ENCODE results near the gene C21orf91.

Gene C21orf91

DNA sequence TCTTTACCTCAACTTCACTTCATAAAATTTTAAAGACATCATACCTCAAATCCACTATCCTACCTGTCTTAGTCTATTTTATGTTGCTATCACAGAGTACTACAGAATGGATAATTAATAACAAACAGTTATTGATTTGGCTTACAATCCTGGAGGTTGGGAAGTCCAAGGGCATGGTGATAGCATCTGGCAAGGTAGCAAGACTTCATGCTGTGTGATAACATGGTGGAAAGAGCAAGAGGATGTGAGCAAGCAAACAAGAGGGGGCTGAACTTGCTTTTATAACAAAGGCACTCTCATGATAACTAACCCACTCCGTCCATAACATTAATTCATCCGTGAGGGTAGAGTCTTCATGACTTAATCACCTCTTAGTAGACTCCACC lies 33.8 kb downstream of the C21orf91 start:
- FAIRE-seq: no peak
- DNase-seq (ENCODE audit: insufficient read length, low spot score): no peak
- TF ChIP-seq CTCF (IDR thresholded peaks at IDR 0.05; ENCODE audit: insufficient read depth, missing control alignments): no peak

DNA sequence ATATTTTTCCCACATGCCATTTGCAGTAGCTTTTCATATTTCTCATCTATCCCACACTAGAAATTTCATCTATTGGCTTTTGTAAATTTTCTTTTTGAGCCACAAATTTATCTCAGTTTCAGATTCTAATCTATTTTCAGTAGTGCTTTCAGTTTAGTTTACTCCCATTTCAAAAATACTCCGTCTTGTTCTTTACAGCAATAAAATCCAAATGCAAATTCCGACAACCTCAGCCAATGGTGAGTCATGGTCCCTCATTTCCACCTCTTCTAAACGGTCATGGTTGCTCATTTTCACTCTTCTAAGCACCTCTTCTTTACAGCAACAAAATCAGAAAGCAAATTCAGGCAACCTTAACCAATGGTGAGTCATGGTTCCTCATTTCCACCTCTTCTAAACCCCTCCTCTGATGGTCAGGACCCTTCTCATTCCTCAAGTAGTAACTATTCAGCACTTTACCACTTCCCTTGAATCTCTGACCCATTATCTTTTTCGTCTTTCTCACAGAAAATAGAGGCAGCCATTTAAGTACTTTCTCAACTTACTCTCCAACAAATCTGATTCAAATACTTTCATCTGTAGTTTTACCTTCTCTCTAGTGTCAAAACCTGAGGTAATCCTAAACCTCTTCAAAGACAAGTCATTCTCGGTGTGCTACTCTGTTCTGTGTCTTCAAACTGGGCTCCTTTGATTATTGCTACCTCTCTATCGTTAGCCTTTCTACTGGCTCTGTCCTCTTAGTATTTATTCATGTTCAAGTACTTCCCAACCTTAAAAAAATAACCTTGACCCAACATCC lies 34.4 kb downstream of the C21orf91 start:
- DNase-seq (ENCODE audit: insufficient read length, low spot score): no peak
- TF ChIP-seq CTCF (IDR thresholded peaks at IDR 0.05; ENCODE audit: insufficient read depth, missing control alignments): no peak
- FAIRE-seq: no peak

- TF ChIP-seq CTCF (IDR thresholded peaks at IDR 0.05; ENCODE audit: insufficient read depth, missing control alignments): no peak
- no peak for DNase-seq (ENCODE audit: insufficient read length, low spot score)
- FAIRE-seq: no peak
Measured at GRCh38 chr21:17784180-17784598, 35.0 kb downstream of the C21orf91 start.

DNA sequence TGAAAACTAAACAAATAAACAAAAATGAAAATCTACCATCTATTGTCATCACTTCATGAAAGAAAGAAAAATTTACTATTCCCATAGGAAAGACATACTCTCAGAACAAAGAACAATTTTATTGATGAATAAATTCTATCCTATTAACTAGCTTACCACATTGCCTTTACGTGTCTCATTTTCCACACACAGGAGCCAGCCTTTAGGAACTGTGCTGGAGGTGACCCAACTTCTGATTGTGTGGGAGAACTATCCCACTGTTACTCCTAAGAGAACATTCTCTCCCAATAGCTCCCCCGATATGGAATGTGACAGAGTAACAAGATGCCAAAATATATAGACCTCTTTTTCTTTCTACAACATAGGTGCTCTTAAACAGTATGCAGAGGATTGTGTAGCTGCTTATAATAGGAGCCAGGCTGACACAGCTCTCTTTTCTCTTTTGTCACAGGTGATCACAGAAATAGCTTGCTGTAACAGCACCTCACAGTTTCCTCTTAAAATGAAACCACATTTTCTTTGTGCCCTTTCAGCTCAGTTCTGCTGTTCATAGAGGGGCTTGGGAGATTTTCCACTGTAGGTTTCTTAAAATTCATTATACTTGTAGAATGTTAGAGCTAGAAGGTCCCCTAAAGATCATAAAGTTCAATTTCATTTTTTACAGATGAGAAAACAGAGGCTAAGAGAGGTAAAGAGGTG lies 35.5 kb downstream of the C21orf91 start:
- no peak for DNase-seq (ENCODE audit: insufficient read length, low spot score)
- no peak for TF ChIP-seq CTCF (IDR thresholded peaks at IDR 0.05; ENCODE audit: insufficient read depth, missing control alignments)
- no peak for FAIRE-seq

DNA sequence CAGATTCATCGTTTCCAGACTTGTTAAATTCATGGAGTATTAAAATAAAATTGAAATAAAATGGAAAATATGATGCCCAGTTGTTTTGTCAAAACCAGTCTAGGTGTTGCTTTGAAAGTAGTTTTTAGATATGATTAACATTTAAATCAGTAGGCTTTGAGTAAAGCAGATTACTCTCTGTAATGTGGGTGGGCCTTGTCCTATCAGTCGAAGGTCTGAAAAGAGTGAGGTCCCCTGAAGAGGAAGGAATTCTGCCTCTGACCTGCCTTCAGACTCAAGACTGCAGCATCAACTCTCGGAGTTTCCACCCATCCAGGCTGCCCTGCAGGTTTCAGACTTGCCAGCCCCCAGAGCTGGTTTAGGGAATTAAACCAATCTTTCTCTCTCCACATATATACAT lies 36.2 kb downstream of the C21orf91 start:
- DNase-seq (ENCODE audit: insufficient read length, low spot score) (no peak), FAIRE-seq (no peak)
- no peak for TF ChIP-seq CTCF (IDR thresholded peaks at IDR 0.05; ENCODE audit: insufficient read depth, missing control alignments)

DNA sequence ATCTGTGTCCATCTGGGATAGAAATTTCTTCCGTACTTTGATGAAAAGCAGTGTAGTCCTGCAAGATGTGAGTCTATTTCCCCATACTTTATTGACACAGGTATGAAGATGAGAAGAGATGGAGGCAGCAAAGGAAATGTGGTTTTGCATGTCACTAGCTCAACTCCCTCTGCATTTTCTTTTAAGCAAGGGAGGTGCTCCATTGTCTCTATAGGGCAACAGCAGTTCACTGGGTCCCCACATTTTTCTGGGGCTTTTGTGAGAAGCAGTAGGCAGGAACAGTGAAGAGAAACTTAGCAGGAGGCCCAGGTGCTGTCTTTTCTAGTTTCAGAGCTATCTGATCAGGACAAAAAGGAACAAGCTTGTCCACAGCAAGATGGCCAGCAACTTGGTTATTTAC lies 37.1 kb downstream of the C21orf91 start:
- no peak for FAIRE-seq
- no peak for TF ChIP-seq CTCF (IDR thresholded peaks at IDR 0.05; ENCODE audit: insufficient read depth, missing control alignments)

DNA sequence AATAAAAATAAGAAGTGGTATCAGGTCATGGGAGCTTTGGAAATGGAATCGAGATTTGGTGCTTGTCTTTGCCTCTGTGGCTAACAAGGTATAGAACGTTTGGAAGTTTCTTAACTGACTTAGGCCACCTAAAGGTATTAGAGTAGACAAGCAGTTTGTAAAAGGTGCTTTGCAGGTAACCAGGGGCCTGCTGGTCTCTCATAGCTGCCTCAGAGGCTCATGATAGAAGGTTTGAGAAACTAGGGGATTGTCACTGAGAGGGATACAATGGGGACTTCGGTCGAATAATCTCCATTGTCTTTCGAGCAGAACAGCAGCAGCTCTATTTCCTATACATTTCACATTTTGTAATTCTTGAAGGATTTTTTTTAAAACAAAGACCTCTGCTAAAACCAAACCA lies 37.6 kb downstream of the C21orf91 start:
- no peak for FAIRE-seq
- TF ChIP-seq CTCF (IDR thresholded peaks at IDR 0.05; ENCODE audit: insufficient read depth, missing control alignments): no peak
- no peak for DNase-seq (ENCODE audit: insufficient read length, low spot score)

More for the DNA sequence above, 37.1 kb downstream of the C21orf91 start:
- no peak for DNase-seq (ENCODE audit: insufficient read length, low spot score)

Measured in D721Med (cell line).